ENCODE results near the gene RND2.

DNA sequence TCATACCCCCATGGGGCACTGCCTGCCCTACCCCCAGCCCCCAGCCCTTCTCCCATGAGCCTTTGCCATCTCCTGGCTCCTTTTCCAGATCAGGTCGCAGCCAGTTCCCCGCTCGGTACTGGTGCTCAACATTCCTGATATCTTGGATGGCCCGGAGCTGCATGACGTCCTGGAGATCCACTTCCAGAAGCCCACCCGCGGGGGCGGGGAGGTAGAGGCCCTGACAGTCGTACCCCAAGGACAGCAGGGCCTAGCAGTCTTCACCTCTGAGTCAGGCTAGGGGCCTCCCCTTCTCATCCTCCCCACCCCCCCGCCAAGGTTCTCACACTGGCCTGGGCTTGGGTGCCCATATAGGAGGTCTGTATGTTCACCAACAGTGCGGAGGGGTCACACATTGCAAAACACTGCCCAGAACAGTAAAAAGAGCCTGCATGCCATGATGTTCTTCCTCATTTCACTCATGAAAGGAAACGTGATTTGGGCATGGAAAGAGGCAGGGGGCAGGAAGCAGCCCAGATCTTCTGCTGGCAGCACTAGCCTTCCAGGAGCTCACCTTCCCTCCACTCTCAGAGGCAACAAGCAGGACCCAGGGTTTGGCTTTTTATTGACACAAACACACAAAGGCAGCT is 10.9 kb upstream of the RND2 start:
- TF ChIP-seq, protein P1, sequence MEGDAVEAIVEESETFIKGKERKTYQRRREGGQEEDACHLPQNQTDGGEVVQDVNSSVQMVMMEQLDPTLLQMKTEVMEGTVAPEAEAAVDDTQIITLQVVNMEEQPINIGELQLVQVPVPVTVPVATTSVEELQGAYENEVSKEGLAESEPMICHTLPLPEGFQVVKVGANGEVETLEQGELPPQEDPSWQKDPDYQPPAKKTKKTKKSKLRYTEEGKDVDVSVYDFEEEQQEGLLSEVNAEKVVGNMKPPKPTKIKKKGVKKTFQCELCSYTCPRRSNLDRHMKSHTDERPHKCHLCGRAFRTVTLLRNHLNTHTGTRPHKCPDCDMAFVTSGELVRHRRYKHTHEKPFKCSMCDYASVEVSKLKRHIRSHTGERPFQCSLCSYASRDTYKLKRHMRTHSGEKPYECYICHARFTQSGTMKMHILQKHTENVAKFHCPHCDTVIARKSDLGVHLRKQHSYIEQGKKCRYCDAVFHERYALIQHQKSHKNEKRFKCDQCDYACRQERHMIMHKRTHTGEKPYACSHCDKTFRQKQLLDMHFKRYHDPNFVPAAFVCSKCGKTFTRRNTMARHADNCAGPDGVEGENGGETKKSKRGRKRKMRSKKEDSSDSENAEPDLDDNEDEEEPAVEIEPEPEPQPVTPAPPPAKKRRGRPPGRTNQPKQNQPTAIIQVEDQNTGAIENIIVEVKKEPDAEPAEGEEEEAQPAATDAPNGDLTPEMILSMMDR (IDR thresholded peaks at IDR 0.05) = no peak
- TF ChIP-seq POLR2A (IDR thresholded peaks at IDR 0.05) = no peak
